ENCODE data around the gene WWOX. TPM values are rescaled to one million over a fixed set of nuclear protein-coding genes. Genes with fewer than 3 reads are reported as not detected.

WWOX gene
- total and polyA plus RNA-seq, 2 donors (not counting 3 experiments of a cell fraction or from before 2014, with no cell fraction given): 6.2 to 12.5 TPM

GRCh38 chr16:78897299-78897698 is 797.8 kb downstream of the WWOX start:
- peaks cover 5% of the 10 kb centered on the region for H3K9me3 ChIP-seq (replicated peaks; ENCODE audit: control insufficient read depth, insufficient read depth, low read length)
- POLR2A ChIA-PET: no interaction called here
- H3K79me2 ChIP-seq (ENCODE audit: control insufficient read depth, insufficient read depth, low read length): no peaks in the 10 kb centered on the region
- TF ChIP-seq MAX (IDR thresholded peaks at IDR 0.05; ENCODE audit: insufficient read depth, insufficient read length) (no peak), GATA2 (IDR thresholded peaks at IDR 0.05; ENCODE audit: insufficient read depth, insufficient read length, low read depth, low read length) (no peak), POLR2A (IDR thresholded peaks at IDR 0.05; ENCODE audit: low read depth, low read length) (no peak), POLR2AphosphoS5 (IDR thresholded peaks at IDR 0.05; ENCODE audit: insufficient read depth, low read depth, low read length) (no peak), JUN (IDR thresholded peaks at IDR 0.05; ENCODE audit: borderline replicate concordance, insufficient read depth, insufficient read length, low read depth) (no peak), EZH2 (IDR thresholded peaks at IDR 0.05; ENCODE audit: borderline replicate concordance, low read depth, low read length, severe bottlenecking) (no peak), FOS (IDR thresholded peaks at IDR 0.05; ENCODE audit: borderline replicate concordance, insufficient read depth, low read length) (no peak), MYC (IDR thresholded peaks at IDR 0.05; ENCODE audit: low read depth, low read length) (no peak), CTCF (IDR thresholded peaks at IDR 0.05; ENCODE audit: extremely low read depth in 1 of 2, insufficient read depth in 1 of 2, low read depth in 1 of 2, low read length in 2 of 2) (no peak)
- no peaks in the 10 kb centered on the region for H4K20me1 ChIP-seq (replicated peaks; ENCODE audit: control insufficient read depth, extremely low read depth, insufficient read depth, low read length)
- dilution Hi-C loops (cut with MboI; ENCODE audit: extremely low pct_ligation_motif_present, low sequenced_read_pairs): no loop called here
- no peak overlapping the region for H3K27ac ChIP-seq (ENCODE audit: insufficient read depth, low read depth, low read length)
- FAIRE-seq (no peak), DNase-seq (ENCODE audit: low read depth, low spot score) (no peak)
- CTCF ChIA-PET: no interaction called here
- no peaks in the 10 kb centered on the region for H3K4me1 ChIP-seq (ENCODE audit: control insufficient read depth, extremely low read depth, insufficient read depth, low read length)
- H3K9ac ChIP-seq (replicated peaks; ENCODE audit: extremely low read depth, insufficient read depth, low read length): no peak overlapping the region
- H3K9me1 ChIP-seq (replicated peaks; ENCODE audit: control insufficient read depth, extremely low read depth, insufficient read depth, low read length): no peaks in the 10 kb centered on the region
- H3K27me3 ChIP-seq (ENCODE audit: control insufficient read depth in 2 of 2, insufficient read depth in 2 of 2, low read length in 2 of 2): no peaks in the 10 kb centered on the region
- no peak overlapping the region for H3K4me3 ChIP-seq (replicated peaks in 1 of 3; ENCODE audit: insufficient read depth in 1 of 3, low read depth in 1 of 3, low read length in 3 of 3)
- intact Hi-C loops (cut with micrococcal nuclease): no loop called here
- no TSS peak for BruUV-seq (replicated peaks)
- no peak overlapping the region for H2AFZ ChIP-seq (ENCODE audit: low read depth, low read length)
- no peak overlapping the region for H3K4me2 ChIP-seq (ENCODE audit: insufficient read depth, low read length)
- H3K36me3 ChIP-seq (ENCODE audit: control insufficient read depth in 2 of 2, extremely low read depth in 1 of 2, insufficient read depth in 2 of 2, low read length in 2 of 2): no peaks in the 10 kb centered on the region
